ENCODE measurements around the gene PHEX.

PHEX gene

DNA sequence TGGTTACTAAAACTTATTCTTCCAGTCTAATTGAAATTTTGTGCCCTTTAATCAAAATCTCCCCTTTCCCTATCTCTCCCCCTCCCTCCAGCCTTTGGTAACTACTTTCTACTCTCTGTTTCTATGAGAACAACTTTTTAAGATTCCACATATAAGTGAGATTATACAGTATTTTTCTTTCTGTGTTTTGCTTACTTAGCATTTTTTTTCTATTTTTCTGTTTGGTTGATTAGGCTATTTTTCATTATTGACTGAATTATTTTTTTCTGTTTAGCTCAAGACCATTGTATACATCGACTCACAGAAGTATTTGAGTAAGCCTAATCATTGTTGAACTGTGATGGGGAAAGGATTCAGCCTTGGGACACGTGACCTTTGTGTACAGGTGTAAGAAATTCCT, 116.4 kb downstream of the PHEX start (continued):
- TF ChIP-seq TOX (CRISPR knock-in tag; IDR thresholded peaks at IDR 0.05; ENCODE audit: borderline replicate concordance) (no peak), BACH2 (CRISPR knock-in tag; IDR thresholded peaks at IDR 0.05; ENCODE audit: borderline replicate concordance) (no peak), ZC3H10 (CRISPR knock-in tag; IDR thresholded peaks at IDR 0.05) (no peak), ZNF8 (CRISPR knock-in tag; IDR thresholded peaks at IDR 0.05) (no peak), GLIS3 (CRISPR knock-in tag; IDR thresholded peaks at IDR 0.05) (no peak), ESRRG (CRISPR knock-in tag; IDR thresholded peaks at IDR 0.05) (no peak), SNAI2 (CRISPR knock-in tag; IDR thresholded peaks at IDR 0.05) (no peak)
- TF ChIP-seq, protein P1, sequence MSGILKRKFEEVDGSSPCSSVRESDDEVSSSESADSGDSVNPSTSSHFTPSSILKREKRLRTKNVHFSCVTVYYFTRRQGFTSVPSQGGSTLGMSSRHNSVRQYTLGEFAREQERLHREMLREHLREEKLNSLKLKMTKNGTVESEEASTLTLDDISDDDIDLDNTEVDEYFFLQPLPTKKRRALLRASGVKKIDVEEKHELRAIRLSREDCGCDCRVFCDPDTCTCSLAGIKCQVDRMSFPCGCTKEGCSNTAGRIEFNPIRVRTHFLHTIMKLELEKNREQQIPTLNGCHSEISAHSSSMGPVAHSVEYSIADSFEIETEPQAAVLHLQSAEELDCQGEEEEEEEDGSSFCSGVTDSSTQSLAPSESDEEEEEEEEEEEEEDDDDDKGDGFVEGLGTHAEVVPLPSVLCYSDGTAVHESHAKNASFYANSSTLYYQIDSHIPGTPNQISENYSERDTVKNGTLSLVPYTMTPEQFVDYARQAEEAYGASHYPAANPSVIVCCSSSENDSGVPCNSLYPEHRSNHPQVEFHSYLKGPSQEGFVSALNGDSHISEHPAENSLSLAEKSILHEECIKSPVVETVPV (CRISPR knock-in tag; IDR thresholded peaks at IDR 0.05): no peak

DNA sequence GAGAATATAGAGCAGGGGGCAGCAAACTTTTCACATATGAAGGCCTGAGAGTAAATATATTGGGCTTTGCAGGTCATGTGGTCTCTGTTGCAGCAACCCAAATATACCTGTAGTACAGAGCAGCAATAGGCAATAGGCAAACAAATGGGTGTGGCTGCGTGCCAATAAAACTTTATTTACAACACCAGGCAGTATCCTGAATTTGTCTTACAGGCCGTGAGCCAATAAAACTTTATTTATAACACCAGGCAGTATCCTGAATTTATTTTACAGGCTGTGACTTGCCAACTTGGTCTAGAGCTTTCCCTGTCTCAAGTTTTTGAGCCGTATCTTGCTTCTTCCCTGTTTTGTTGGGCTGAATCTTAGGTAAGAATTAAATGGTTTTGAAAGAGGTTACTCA, 118.2 kb downstream of the PHEX start:
- ATAC-seq: no peak

DNA sequence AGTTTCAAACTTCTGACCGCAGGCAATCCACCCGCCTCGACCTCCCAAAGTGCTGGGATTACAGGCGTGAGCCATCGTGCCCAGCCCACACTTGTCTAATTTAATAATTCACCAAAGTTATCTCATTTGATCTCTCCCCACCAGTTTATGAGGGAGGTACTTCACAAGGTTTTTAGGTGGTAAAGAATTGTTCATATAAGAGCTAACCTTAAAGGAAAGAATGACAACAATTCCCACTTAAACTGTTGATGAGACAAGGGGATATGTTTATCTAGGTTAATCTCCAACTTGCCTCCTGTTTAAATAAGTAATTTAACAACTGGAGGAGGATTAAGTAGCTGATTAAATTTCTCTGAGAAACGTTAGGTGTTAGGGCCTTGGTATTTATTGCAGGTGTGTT, 123.0 kb downstream of the PHEX start:
- TF ChIP-seq ZNF8 (CRISPR knock-in tag; IDR thresholded peaks at IDR 0.05): no peak
- TF ChIP-seq BACH2 (CRISPR knock-in tag; IDR thresholded peaks at IDR 0.05; ENCODE audit: borderline replicate concordance): no peak
- TF ChIP-seq, protein P1 (CRISPR knock-in tag; IDR thresholded peaks at IDR 0.05): no peak
- TF ChIP-seq ZC3H10 (CRISPR knock-in tag; IDR thresholded peaks at IDR 0.05): no peak
- TF ChIP-seq, protein P2, sequence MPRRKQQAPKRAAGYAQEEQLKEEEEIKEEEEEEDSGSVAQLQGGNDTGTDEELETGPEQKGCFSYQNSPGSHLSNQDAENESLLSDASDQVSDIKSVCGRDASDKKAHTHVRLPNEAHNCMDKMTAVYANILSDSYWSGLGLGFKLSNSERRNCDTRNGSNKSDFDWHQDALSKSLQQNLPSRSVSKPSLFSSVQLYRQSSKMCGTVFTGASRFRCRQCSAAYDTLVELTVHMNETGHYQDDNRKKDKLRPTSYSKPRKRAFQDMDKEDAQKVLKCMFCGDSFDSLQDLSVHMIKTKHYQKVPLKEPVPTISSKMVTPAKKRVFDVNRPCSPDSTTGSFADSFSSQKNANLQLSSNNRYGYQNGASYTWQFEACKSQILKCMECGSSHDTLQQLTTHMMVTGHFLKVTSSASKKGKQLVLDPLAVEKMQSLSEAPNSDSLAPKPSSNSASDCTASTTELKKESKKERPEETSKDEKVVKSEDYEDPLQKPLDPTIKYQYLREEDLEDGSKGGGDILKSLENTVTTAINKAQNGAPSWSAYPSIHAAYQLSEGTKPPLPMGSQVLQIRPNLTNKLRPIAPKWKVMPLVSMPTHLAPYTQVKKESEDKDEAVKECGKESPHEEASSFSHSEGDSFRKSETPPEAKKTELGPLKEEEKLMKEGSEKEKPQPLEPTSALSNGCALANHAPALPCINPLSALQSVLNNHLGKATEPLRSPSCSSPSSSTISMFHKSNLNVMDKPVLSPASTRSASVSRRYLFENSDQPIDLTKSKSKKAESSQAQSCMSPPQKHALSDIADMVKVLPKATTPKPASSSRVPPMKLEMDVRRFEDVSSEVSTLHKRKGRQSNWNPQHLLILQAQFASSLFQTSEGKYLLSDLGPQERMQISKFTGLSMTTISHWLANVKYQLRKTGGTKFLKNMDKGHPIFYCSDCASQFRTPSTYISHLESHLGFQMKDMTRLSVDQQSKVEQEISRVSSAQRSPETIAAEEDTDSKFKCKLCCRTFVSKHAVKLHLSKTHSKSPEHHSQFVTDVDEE (CRISPR knock-in tag; IDR thresholded peaks at IDR 0.05): no peak
- TF ChIP-seq ZNF565 (CRISPR knock-in tag; conservative IDR thresholded peaks at IDR 0.05; ENCODE audit: low read depth): no peak
- TF ChIP-seq, protein P3, sequence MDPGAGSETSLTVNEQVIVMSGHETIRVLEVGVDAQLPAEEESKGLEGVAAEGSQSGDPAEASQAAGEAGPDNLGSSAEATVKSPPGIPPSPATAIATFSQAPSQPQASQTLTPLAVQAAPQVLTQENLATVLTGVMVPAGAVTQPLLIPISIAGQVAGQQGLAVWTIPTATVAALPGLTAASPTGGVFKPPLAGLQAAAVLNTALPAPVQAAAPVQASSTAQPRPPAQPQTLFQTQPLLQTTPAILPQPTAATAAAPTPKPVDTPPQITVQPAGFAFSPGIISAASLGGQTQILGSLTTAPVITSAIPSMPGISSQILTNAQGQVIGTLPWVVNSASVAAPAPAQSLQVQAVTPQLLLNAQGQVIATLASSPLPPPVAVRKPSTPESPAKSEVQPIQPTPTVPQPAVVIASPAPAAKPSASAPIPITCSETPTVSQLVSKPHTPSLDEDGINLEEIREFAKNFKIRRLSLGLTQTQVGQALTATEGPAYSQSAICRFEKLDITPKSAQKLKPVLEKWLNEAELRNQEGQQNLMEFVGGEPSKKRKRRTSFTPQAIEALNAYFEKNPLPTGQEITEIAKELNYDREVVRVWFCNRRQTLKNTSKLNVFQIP (CRISPR knock-in tag; IDR thresholded peaks at IDR 0.05; ENCODE audit: borderline replicate concordance, low read depth): no peak
- ATAC-seq: no peak

More for the DNA sequence above, 118.2 kb downstream of the PHEX start:
- TF ChIP-seq, protein P2 (CRISPR knock-in tag; IDR thresholded peaks at IDR 0.05): no peak
- no peak for TF ChIP-seq PPARA (CRISPR knock-in tag; IDR thresholded peaks at IDR 0.05; ENCODE audit: borderline replicate concordance)
- TF ChIP-seq CSDC2 (CRISPR knock-in tag; IDR thresholded peaks at IDR 0.05): no peak
- no peak for TF ChIP-seq ZFP3 (CRISPR knock-in tag; IDR thresholded peaks at IDR 0.05)
- TF ChIP-seq BACH2 (CRISPR knock-in tag; IDR thresholded peaks at IDR 0.05; ENCODE audit: borderline replicate concordance): no peak
- no peak for TF ChIP-seq ZC3H10 (CRISPR knock-in tag; IDR thresholded peaks at IDR 0.05)
- TF ChIP-seq TCF4 (CRISPR knock-in tag; IDR thresholded peaks at IDR 0.05; ENCODE audit: borderline replicate concordance): no peak

DNA sequence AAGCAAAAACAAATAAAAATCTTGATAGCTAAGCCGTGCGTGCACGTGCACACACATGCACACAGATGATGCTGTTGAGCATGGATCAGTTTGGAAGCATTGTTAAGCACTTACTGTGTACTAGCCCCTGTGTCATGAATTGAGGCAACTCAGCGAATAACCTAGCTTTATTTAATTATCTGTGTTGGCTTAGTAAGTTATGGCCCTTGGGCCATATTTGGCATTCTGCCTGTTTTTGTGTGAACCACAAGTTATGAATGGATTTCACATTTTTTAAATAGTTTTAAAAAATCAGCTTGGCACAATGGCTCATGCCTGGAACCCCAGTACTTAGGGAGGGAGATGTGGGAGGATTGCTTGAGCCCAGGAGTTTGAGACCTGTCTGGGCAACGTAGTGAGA, 126.9 kb downstream of the PHEX start:
- peak; percentile 41 for TF ChIP-seq ISL1 (CRISPR knock-in tag; IDR thresholded peaks at IDR 0.05)
- no peak for TF ChIP-seq ZNF565 (CRISPR knock-in tag; conservative IDR thresholded peaks at IDR 0.05; ENCODE audit: low read depth)
- ATAC-seq: peak; percentile 59
